Liver (tissue), 9 donors: ENCODE results near the gene S100PBP. TPM values are rescaled to one million over a fixed set of nuclear protein-coding genes. Genes with fewer than 3 reads are reported as not detected.

Source experiments
- DNase-seq: peaks from one replicate; pipeline ENCODE4 v3.0.0-alpha.2; 2017; ENCODE audit warnings: low spot score
- H3K27ac ChIP-seq, 2 donors: one replicate each; pipeline ENCODE4 v1.7.0; 2013; ENCODE audit warnings: inconsistent platforms in 2 of 2, low read length in 2 of 2, control low read depth in 1 of 2, low read depth in 1 of 2, mild to moderate bottlenecking in 1 of 2
- H3K27me3 ChIP-seq, 4 donors: one replicate each; pipeline versions ENCODE4 v1.6.1 to v1.7.0; 2013; ENCODE audit warnings: low read length in 3 of 4, inconsistent platforms in 1 of 4, mild to moderate bottlenecking in 1 of 4, moderate library complexity in 1 of 4; ENCODE audit not compliant: control insufficient read depth in 4 of 4, insufficient read depth in 4 of 4
- H3K36me3 ChIP-seq, 4 donors: one replicate each; pipeline versions ENCODE4 v1.6.1 to v1.7.0; 2013; ENCODE audit warnings: low read length in 3 of 4, mild to moderate bottlenecking in 3 of 4, low read depth in 1 of 4, moderate library complexity in 1 of 4; ENCODE audit not compliant: control insufficient read depth in 4 of 4, insufficient read depth in 3 of 4
- H3K4me1 ChIP-seq, 4 donors: one replicate each; pipeline versions ENCODE4 v1.6.1 to v1.7.0; 2013; ENCODE audit warnings: low read length in 3 of 4, mild to moderate bottlenecking in 3 of 4, moderate library complexity in 1 of 4; ENCODE audit not compliant: control insufficient read depth in 4 of 4, insufficient read depth in 4 of 4
- H3K4me3 ChIP-seq, 3 donors: one replicate each; pipeline versions ENCODE4 v1.6.1 to v1.7.0; 2013; ENCODE audit warnings: low read length in 3 of 3, control low read depth in 1 of 3, low read depth in 1 of 3, mild to moderate bottlenecking in 1 of 3
- H3K9ac ChIP-seq, 2 donors: one replicate each; pipeline ENCODE4 v1.7.0; 2013; ENCODE audit warnings: low read length in 2 of 2, mild to moderate bottlenecking in 2 of 2, moderate library complexity in 2 of 2, control low read depth in 1 of 2, low read depth in 1 of 2
- H3K9me3 ChIP-seq, 4 donors: one replicate each; pipeline versions ENCODE4 v1.6.1 to v1.7.0; 2013; ENCODE audit warnings: low read length in 3 of 4; ENCODE audit not compliant: control insufficient read depth in 4 of 4
- EGR1 ChIP-seq, 2 donors: IDR thresholded peaks; 2 replicates each; pipeline ENCODE4 v1.6.1; 2016 to 2018; ENCODE audit warnings: antibody characterized with exemption in 2 of 2, low read depth in 2 of 2
- FOXA1 ChIP-seq: IDR thresholded peaks from 2 replicates; pipeline ENCODE4 v1.6.1; 2016; ENCODE audit warnings: antibody characterized with exemption
- FOXA2 ChIP-seq: IDR thresholded peaks from 2 replicates; pipeline ENCODE4 v1.6.1; 2016; ENCODE audit warnings: antibody characterized with exemption
- GABPA ChIP-seq, 2 donors: IDR thresholded peaks in 1 of 2; conservative IDR thresholded peaks in 1 of 2; 2 replicates each; pipeline ENCODE4 v1.6.1; 2016; ENCODE audit warnings: antibody characterized with exemption in 2 of 2, mild to moderate bottlenecking in 1 of 2, moderate library complexity in 1 of 2
- HNF4A ChIP-seq, 2 donors: conservative IDR thresholded peaks; 2 replicates each; pipeline ENCODE4 v1.6.1; 2016; ENCODE audit warnings: antibody characterized with exemption in 2 of 2, mild to moderate bottlenecking in 2 of 2
- HNF4G ChIP-seq: IDR thresholded peaks from 2 replicates; pipeline ENCODE4 v1.6.1; 2016; ENCODE audit warnings: antibody characterized with exemption
- JUND ChIP-seq, 2 donors: IDR thresholded peaks; 2 replicates each; pipeline ENCODE4 v1.6.1; 2016; ENCODE audit warnings: antibody characterized with exemption in 2 of 2
- MAX ChIP-seq: IDR thresholded peaks from 2 replicates; pipeline ENCODE4 v1.6.1; 2016; ENCODE audit warnings: antibody characterized with exemption
- NR2F2 ChIP-seq: IDR thresholded peaks from 2 replicates; pipeline ENCODE4 v1.6.1; 2016; ENCODE audit warnings: antibody characterized with exemption
- RAD21 ChIP-seq, 2 donors: IDR thresholded peaks; 2 replicates each; pipeline ENCODE4 v1.6.1; 2016; ENCODE audit warnings: antibody characterized with exemption in 2 of 2, mild to moderate bottlenecking in 2 of 2
- RXRA ChIP-seq, 2 donors: IDR thresholded peaks; 2 replicates each; pipeline ENCODE4 v1.6.1; 2017 to 2018; ENCODE audit warnings: antibody characterized with exemption in 2 of 2, mild to moderate bottlenecking in 1 of 2
- SP1 ChIP-seq: IDR thresholded peaks from 2 replicates; pipeline ENCODE4 v1.6.1; 2018; ENCODE audit warnings: antibody characterized with exemption, mild to moderate bottlenecking
- TAF1 ChIP-seq: conservative IDR thresholded peaks from 2 replicates; pipeline ENCODE4 v1.6.1; 2016; ENCODE audit warnings: antibody characterized with exemption, mild to moderate bottlenecking
- YY1 ChIP-seq: IDR thresholded peaks from 2 replicates; pipeline ENCODE4 v1.6.1; 2016; ENCODE audit warnings: antibody characterized with exemption, mild to moderate bottlenecking
- WGBS: extraction: QIAGEN DNeasy Blood & Tissue Kit; methylation state at CpG from one replicate; pipeline ENCODE4 v1.1.7; 2013; 5-methylcytosine and 5-hydroxymethylcytosine counted together
- polyA plus RNA-seq, 2 donors: library from polyadenylated mRNA; stranded (reverse) in 1 of 2; unstranded in 1 of 2; fragments of 200-250 nt in 1 of 2; fragments of >200 nt in 1 of 2; fragmentation: Nextera tagmentation in 1 of 2; extraction: Ambion mirVana in 1 of 2; gene quantifications; one replicate each; pipeline versions ENCODE4 v1.2.1 to v1.2.3, GENCODE V29; 2013 to 2015
- total RNA-seq, 2 donors: library from RNA; depleted of rRNA; stranded (reverse); fragments of >200 nt; gene quantifications; one replicate each; pipeline ENCODE4 v1.2.3, GENCODE V29; 2014
- TF ChIP-seq, protein P1 (sequence below): IDR thresholded peaks from 2 replicates; pipeline ENCODE4 v1.6.1; 2016; ENCODE audit warnings: antibody characterized with exemption
- TF ChIP-seq, protein P2 (sequence below): fragments of 150-350 bp; IDR thresholded peaks from 2 replicates; pipeline ENCODE4 v1.5.1; 2017; ENCODE audit warnings: improper control_type of control experiment, low read depth, low read length; ENCODE audit not compliant: missing input control
- TF ChIP-seq, protein P3 (sequence below): IDR thresholded peaks from 2 replicates; pipeline ENCODE4 v1.6.1; 2016; ENCODE audit warnings: antibody characterized with exemption
- TF ChIP-seq, protein P4 (sequence below): IDR thresholded peaks from 2 replicates; pipeline ENCODE4 v1.6.1; 2016; ENCODE audit warnings: antibody characterized with exemption, mild to moderate bottlenecking
- donor health status: healthy.
- donor health status: healthy.
- donor health status: healthy.
- donor health status: healthy.
- donor health status: healthy.

Gene S100PBP
- total and polyA plus RNA-seq, 4 donors, result 1.9 to 24.8 (median 11.1) TPM

DNA sequence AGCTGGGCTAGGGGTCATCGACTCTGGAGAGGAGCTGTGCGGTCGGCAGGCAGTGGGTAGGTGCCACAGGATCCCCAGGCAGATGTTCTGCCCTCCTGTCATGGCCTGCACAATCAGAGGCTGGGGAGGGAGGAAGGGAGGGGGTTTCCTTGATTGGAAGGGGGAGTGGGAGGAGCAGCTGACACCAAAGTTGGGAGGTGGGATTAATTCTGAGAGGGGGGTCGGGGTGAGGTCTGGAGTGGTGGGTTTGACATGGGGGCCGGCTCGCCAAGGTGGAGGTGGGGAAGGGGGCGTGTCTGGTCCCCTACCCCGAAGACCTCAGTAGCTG lies 68.2 kb downstream of the S100PBP start:
- TF ChIP-seq FOXA2 (no peak), FOXA1 (no peak), TAF1 (no peak), RXRA (IDR thresholded peaks at IDR 0.05) (no peak), JUND (IDR thresholded peaks at IDR 0.05) (no peak), NR2F2 (no peak), HNF4G (no peak), SP1 (no peak), MAX (no peak), RAD21 (IDR thresholded peaks at IDR 0.05) (no peak), YY1 (no peak), HNF4A (conservative IDR thresholded peaks at IDR 0.05) (no peak), GABPA (IDR thresholded peaks at IDR 0.05 in 1 of 2, conservative IDR thresholded peaks at IDR 0.05 in 1 of 2) (no peak), EGR1 (IDR thresholded peaks at IDR 0.05; ENCODE audit: low read depth in 2 of 2) (no peak)
- TF ChIP-seq, protein P1, sequence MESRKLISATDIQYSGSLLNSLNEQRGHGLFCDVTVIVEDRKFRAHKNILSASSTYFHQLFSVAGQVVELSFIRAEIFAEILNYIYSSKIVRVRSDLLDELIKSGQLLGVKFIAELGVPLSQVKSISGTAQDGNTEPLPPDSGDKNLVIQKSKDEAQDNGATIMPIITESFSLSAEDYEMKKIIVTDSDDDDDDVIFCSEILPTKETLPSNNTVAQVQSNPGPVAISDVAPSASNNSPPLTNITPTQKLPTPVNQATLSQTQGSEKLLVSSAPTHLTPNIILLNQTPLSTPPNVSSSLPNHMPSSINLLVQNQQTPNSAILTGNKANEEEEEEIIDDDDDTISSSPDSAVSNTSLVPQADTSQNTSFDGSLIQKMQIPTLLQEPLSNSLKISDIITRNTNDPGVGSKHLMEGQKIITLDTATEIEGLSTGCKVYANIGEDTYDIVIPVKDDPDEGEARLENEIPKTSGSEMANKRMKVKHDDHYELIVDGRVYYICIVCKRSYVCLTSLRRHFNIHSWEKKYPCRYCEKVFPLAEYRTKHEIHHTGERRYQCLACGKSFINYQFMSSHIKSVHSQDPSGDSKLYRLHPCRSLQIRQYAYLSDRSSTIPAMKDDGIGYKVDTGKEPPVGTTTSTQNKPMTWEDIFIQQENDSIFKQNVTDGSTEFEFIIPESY, result no peak
- TF ChIP-seq, protein P2, sequence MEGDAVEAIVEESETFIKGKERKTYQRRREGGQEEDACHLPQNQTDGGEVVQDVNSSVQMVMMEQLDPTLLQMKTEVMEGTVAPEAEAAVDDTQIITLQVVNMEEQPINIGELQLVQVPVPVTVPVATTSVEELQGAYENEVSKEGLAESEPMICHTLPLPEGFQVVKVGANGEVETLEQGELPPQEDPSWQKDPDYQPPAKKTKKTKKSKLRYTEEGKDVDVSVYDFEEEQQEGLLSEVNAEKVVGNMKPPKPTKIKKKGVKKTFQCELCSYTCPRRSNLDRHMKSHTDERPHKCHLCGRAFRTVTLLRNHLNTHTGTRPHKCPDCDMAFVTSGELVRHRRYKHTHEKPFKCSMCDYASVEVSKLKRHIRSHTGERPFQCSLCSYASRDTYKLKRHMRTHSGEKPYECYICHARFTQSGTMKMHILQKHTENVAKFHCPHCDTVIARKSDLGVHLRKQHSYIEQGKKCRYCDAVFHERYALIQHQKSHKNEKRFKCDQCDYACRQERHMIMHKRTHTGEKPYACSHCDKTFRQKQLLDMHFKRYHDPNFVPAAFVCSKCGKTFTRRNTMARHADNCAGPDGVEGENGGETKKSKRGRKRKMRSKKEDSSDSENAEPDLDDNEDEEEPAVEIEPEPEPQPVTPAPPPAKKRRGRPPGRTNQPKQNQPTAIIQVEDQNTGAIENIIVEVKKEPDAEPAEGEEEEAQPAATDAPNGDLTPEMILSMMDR, result no peak
- TF ChIP-seq, protein P3, sequence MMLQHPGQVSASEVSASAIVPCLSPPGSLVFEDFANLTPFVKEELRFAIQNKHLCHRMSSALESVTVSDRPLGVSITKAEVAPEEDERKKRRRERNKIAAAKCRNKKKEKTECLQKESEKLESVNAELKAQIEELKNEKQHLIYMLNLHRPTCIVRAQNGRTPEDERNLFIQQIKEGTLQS, result no peak
- TF ChIP-seq, protein P4, sequence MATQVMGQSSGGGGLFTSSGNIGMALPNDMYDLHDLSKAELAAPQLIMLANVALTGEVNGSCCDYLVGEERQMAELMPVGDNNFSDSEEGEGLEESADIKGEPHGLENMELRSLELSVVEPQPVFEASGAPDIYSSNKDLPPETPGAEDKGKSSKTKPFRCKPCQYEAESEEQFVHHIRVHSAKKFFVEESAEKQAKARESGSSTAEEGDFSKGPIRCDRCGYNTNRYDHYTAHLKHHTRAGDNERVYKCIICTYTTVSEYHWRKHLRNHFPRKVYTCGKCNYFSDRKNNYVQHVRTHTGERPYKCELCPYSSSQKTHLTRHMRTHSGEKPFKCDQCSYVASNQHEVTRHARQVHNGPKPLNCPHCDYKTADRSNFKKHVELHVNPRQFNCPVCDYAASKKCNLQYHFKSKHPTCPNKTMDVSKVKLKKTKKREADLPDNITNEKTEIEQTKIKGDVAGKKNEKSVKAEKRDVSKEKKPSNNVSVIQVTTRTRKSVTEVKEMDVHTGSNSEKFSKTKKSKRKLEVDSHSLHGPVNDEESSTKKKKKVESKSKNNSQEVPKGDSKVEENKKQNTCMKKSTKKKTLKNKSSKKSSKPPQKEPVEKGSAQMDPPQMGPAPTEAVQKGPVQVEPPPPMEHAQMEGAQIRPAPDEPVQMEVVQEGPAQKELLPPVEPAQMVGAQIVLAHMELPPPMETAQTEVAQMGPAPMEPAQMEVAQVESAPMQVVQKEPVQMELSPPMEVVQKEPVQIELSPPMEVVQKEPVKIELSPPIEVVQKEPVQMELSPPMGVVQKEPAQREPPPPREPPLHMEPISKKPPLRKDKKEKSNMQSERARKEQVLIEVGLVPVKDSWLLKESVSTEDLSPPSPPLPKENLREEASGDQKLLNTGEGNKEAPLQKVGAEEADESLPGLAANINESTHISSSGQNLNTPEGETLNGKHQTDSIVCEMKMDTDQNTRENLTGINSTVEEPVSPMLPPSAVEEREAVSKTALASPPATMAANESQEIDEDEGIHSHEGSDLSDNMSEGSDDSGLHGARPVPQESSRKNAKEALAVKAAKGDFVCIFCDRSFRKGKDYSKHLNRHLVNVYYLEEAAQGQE, result no peak
- Histone ChIP-seq H3K27ac (no peak overlapping the region), H3K27me3 (peaks cover 0 to 11% (median 3%) of the 10 kb centered on the region in 4 donors), H3K9me3 (no peaks in the 10 kb centered on the region), H3K4me3 (no peak overlapping the region), H3K4me1 (peaks cover 0 to 5% (median under 1%) of the 10 kb centered on the region in 4 donors), H3K36me3 (no peaks in the 10 kb centered on the region), H3K9ac (no peak overlapping the region)
- no peak for DNase-seq
- 25% methylated on average over 8 of the region's 8 CpGs for WGBS
